AG10803 (cell line): ENCODE measurements around the gene COL18A1.

Experiments used
- DNase-seq: peaks from one replicate; pipeline ENCODE4 v3.0.0; 2010; ENCODE audit warnings: low read depth
- H3K4me3 ChIP-seq: 2 replicates; pipeline ENCODE4 v1.5.1; 2011; ENCODE audit warnings: mild to moderate bottlenecking, low read length, control low read depth
- TF ChIP-seq, protein P1 (sequence below): conservative IDR thresholded peaks from 2 replicates; pipeline ENCODE4 v1.5.1; 2011; ENCODE audit warnings: mild to moderate bottlenecking, low read length, control low read depth, inconsistent platforms

COL18A1 gene

DNA sequence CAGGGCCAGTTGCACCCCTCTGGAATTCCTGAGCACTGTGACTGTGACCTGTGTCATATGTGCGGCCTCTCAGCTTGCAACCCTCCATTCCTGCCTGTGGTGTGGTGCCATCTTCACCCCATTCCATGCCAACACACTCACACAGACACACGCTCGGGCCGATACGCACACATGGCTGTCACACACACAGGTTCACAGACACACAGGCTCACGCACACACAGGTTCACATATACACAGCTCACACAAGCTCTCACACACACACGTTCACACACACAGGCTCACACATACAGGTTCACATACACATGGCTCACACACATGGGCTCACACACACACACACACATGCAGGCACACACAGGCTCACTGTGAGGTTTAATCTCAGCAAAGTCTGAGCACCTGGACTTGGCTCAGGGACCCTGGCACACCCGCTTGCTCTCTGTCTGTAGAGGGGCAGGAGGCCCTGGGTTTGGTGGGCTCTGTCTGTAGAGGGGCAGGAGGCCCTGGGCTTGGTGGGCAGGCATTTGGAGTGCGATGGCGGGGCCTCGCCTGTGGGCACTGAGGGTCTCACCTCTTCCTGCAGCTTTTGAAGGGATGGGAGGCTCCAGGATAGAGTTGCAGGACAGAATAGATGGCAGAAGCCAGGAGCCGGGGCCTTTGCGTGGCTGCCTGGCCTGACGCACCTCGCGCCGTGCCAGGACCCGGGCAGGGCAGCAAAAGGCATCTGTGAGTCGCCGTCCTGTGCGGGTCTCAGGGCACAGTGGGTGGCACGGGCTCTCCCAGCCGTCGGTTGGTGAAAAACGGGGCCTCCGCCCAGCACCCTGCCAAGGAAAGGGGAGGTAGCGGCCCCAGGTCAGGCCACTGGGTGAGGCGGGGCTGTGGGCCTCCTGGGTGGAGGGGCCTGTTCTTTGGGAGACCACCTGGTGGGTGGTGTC, 17.1 kb downstream of the COL18A1 start:
- H3K4me3 ChIP-seq = no peak overlapping the region
- TF ChIP-seq, protein P1, sequence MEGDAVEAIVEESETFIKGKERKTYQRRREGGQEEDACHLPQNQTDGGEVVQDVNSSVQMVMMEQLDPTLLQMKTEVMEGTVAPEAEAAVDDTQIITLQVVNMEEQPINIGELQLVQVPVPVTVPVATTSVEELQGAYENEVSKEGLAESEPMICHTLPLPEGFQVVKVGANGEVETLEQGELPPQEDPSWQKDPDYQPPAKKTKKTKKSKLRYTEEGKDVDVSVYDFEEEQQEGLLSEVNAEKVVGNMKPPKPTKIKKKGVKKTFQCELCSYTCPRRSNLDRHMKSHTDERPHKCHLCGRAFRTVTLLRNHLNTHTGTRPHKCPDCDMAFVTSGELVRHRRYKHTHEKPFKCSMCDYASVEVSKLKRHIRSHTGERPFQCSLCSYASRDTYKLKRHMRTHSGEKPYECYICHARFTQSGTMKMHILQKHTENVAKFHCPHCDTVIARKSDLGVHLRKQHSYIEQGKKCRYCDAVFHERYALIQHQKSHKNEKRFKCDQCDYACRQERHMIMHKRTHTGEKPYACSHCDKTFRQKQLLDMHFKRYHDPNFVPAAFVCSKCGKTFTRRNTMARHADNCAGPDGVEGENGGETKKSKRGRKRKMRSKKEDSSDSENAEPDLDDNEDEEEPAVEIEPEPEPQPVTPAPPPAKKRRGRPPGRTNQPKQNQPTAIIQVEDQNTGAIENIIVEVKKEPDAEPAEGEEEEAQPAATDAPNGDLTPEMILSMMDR = no peak
- no peak for DNase-seq

GRCh38 chr21:45423201-45423955, 18.4 kb downstream of the COL18A1 start:
- TF ChIP-seq, protein P1 = no peak

DNA sequence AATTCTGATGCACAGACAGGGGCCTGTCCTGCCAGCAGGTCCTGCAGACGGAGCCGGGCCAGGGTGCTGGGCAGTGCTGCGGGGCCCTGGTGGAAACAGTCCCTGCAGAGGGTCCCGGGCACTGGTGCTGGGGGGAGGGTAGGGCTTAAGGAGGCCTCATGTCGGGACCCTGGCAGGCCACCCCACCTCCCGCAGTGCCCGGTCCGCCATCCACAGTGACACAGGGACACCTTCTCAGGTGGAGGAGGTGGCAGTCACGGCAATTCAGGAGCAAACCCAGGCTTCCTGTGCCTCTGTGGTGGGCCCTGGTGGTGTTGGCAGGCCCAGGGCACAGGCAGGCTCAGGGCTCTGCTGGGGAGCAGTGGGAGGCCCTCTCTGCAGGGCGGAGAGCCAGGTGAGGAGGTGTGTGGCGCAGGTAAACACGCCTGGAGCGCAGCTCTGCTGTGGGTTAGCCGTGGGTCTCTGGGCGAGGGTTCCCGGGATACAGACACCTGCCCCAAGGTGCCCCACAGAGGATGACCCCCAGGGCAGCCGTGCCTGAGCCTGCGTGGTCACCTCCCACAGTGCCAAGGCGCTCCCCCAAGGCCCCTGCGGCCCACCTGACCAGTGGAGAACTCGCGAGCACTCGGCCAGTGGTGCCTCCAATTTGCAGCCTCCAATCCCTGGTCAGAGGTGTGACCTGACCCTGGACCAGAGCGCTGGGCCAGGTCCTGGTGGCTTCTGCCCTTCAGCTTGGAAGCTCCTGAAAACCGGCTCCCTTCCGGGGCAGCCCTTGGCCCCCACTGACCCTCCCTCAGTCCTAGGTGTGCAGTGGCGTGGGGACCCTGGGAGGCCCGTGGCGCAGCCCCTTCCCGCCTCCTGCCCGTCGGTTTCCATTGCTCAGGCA, 19.2 kb downstream of the COL18A1 start:
- no peak for DNase-seq
- no peak overlapping the region for H3K4me3 ChIP-seq

More at GRCh38 chr21:45423201-45423955, 18.4 kb downstream of the COL18A1 start:
- no peak for DNase-seq
- H3K4me3 ChIP-seq = no peak overlapping the region

GRCh38 chr21:45424854-45425795, 20.2 kb downstream of the COL18A1 start:
- DNase-seq = no peak
- TF ChIP-seq, protein P1 = no peak
- H3K4me3 ChIP-seq = no peak overlapping the region

More for the DNA sequence above, 19.2 kb downstream of the COL18A1 start:
- TF ChIP-seq, protein P1 = no peak

DNA sequence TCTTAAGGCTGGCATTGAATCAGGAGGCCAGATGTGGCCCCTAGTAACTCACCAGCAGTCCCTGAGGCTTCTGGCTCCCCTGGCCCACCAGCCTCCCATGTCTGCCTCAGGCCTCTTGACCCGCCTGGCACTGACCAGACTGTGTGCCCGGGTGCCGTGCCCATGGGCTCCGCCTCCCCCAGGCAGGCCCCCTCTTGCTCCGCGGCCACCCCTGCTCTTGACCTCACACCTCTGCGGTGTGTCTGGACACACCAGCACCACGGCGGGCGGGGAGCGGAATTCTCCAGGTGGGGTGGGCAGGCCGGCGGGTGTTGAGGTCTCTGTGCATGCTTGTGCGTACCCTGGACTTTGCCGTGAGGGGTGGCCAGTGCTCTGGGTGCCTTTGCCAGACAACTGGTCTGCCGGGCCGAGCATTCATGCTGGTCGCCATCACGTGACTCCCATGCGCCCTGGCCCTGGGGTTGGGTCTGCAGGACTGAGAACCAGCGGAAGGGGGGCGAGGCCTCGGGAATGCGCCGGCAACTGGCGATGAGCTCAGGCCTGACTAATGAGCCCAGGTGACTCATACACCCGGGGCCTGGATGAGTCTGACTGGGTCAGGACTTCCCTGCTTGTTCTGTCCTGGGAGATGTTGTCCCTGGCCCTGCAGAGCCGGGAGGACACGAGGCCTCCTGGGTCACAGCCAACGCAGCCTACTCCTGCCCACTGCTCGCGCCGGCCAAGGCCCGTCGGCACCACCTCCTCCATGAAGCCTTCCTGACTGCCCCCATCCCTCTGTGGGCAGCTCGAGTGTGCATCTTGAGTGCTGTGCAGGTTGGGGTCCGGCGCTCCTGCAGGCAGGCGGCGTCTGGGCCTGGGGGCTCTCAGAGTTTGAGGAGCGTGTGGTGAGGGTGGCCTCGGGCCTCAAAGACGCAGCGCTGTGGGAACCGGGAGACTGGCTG, 22.6 kb downstream of the COL18A1 start:
- H3K4me3 ChIP-seq = no peak overlapping the region
- TF ChIP-seq, protein P1 = no peak
- peak; percentile 85 for DNase-seq
